Muscle layer of duodenum (tissue), 2 donors: ENCODE results near the gene TTL.
A peak's percentile ranks its signal among the peaks of the same experiment; 100 is the strongest.
"Not testable (repeated sequence)": the region's sequence is repeated elsewhere in the genome, so short reads cannot be mapped to it uniquely, and the experiment has no call there.

Experiments
- H3K27ac ChIP-seq: one replicate; pipeline ENCODE4 v1.7.0; 2013; ENCODE audit warnings: mild to moderate bottlenecking, low read length
- H3K27me3 ChIP-seq: one replicate; pipeline ENCODE4 v1.7.0; 2013; ENCODE audit warnings: low read depth, mild to moderate bottlenecking, control low read depth, low read length
- H3K36me3 ChIP-seq, 2 donors: one replicate each; pipeline ENCODE4 v1.7.0; 2013; ENCODE audit warnings: low read length in 2 of 2, control low read depth in 1 of 2, mild to moderate bottlenecking in 1 of 2; ENCODE audit not compliant: insufficient read depth in 2 of 2, control insufficient read depth in 1 of 2
- H3K4me1 ChIP-seq, 2 donors: one replicate each; pipeline ENCODE4 v1.7.0; 2013; ENCODE audit warnings: low read length in 2 of 2, mild to moderate bottlenecking in 2 of 2, control low read depth in 1 of 2, moderate library complexity in 1 of 2; ENCODE audit not compliant: insufficient read depth in 2 of 2, control insufficient read depth in 1 of 2
- H3K4me3 ChIP-seq, 2 donors: one replicate each; pipeline ENCODE4 v1.7.0; 2013; ENCODE audit warnings: low read length in 2 of 2, low read depth in 1 of 2, mild to moderate bottlenecking in 1 of 2
- H3K9me3 ChIP-seq, 2 donors: one replicate each; pipeline ENCODE4 v1.7.0; 2013; ENCODE audit warnings: low read length in 2 of 2, control low read depth in 1 of 2, mild to moderate bottlenecking in 1 of 2; ENCODE audit not compliant: control insufficient read depth in 1 of 2
- donor health status: healthy.

TTL gene

DNA sequence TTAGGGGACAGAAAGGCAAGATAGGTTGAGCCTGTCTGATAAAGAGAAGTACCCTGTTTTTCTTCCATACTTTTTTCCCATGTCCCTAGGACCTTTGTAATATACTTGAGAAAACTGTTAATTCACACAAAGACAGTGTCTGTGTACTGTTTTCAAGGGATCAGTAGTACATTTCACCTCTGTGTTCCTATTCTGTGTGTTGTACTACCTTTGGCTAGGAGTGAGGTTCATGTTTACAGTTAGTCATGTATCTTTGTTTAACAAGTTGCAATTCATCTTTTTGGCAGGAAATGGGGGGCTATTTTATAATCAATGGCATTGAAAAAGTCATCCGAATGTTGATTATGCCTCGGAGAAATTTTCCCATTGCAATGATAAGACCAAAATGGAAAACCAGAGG, 67.0 kb downstream of the TTL start:
- Histone ChIP-seq H3K27me3 (no peaks in the 10 kb centered on the region), H3K4me1 (no peaks in the 10 kb centered on the region), H3K4me3 (no peak overlapping the region), H3K36me3 (peaks cover 56 to 60% of the 10 kb centered on the region in 2 donors), H3K27ac (no peak overlapping the region), H3K9me3 (no peaks in the 10 kb centered on the region)

DNA sequence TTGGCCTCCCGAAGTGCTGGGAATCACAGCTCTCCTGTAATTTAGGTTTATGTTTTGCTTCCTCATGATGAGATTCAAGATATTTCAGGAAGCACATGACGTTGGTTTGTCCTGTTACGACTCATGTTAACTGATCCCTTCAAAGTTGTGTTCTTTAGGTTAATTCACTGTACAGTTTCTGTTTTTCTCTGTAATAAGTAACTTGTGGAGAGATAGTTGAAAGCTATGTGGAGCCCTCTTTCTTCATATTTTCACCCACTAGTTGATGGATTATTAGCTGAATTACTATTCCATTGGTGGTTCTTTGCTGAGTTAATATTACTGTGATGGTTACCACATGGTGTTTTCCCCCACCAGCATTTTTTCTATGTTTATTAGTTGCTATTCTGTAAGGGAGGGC, 84.1 kb downstream of the TTL start:
- H3K36me3 ChIP-seq = peaks cover 43 to 69% of the 10 kb centered on the region in 2 donors

DNA sequence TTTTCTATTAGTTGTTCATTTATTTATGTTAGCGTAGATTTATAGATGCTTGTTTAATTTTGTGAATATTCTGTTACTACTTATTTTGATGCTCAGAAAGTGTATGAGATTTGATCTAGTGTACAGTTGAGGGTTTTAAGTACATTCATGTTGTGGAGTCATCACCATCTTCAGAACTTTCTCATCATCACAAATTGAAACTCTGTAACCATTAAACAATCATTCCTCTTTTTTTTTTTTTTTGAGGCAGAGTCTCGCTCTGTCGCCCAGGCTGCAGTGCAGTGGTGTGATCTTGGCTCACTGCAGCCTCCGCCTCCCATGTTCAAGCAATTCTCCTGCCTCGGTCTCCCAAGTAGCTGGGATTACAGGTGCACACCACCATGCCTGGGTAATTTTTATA, 84.6 kb downstream of the TTL start:
- H3K27ac ChIP-seq, H3K9me3 ChIP-seq, H3K4me3 ChIP-seq, H3K4me1 ChIP-seq, H3K27me3 ChIP-seq: not testable (repeated sequence)
- peaks cover 43 to 69% of the 10 kb centered on the region in 2 donors for H3K36me3 ChIP-seq

More for the DNA sequence above, 84.1 kb downstream of the TTL start:
- H3K27ac ChIP-seq = no peak overlapping the region
- H3K4me1 ChIP-seq = no peaks in the 10 kb centered on the region
- no peaks in the 10 kb centered on the region for H3K27me3 ChIP-seq
- peaks cover 0 to 3% of the 10 kb centered on the region in 2 donors for H3K9me3 ChIP-seq
- H3K4me3 ChIP-seq = no peak overlapping the region

DNA sequence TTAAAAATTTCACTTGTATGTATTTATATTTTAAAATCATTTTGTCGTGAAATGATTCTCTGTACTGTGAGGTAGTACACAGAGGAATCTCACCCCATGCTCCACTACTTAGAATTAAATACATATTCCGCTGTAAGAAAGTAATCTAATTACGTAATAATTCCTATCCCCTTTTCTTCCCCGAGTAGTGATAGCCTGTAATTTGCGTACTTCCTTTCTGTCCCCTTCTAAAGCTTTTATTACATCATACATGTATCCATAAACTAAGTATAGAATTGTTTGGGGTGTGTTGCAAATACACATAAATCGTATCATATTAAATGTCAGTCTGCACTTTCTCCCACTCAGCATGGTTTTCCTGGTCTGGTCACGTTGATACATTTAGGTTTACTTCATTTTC, 90.0 kb downstream of the TTL start:
- Histone ChIP-seq H3K36me3 (peaks cover 69 to 93% of the 10 kb centered on the region in 2 donors), H3K27me3 (no peaks in the 10 kb centered on the region), H3K27ac (no peak overlapping the region), H3K4me1 (no peaks in the 10 kb centered on the region), H3K9me3 (peaks cover 0 to 3% of the 10 kb centered on the region in 2 donors), H3K4me3 (no peak overlapping the region)

DNA sequence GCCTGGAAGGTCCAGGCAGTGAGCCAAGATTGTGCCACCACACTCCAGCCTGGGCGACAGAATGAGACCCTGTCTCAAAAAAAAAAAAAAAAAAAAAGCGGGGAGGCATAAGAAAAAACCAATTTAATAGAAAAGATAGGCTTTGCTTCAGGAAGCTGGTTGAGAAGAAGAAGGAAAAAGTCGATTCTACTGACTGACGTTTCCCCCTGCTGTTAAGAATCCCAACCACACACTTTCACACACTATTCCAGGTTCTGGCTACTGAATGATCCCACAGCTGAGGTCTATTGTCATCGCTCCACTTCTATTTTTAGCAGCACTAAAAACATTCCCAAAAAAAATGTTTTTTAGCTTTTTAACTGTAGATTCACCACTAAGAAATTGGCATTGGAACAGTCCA, 95.8 kb downstream of the TTL start:
- Histone ChIP-seq H3K4me3 (no peak overlapping the region), H3K27ac (no peak overlapping the region), H3K36me3 (peaks cover 26 to 39% of the 10 kb centered on the region in 2 donors), H3K27me3 (no peaks in the 10 kb centered on the region), H3K9me3 (no peaks in the 10 kb centered on the region), H3K4me1 (no peaks in the 10 kb centered on the region)

DNA sequence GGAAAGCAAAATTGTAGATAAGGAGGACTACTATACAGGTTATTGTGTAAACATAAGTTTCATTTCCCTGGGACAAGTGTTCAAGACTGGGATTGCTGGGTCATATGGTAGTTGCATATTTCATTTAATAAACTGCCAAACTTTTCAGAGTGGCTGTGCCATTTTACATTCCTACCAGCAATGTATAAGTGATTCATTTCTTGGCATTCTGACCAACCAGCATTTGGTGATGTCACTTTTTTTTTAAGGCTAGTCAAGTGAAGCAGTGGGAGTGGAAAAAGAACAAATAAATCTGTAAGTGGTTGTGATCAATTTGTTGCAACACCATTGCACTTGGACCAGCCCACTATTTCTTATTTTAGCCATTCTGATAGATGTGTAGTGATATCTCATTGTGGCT, 97.3 kb downstream of the TTL start:
- H3K27me3 ChIP-seq = no peaks in the 10 kb centered on the region
- peaks cover 18 to 24% of the 10 kb centered on the region in 2 donors for H3K36me3 ChIP-seq
- H3K27ac ChIP-seq = no peak overlapping the region
- H3K9me3 ChIP-seq = no peaks in the 10 kb centered on the region
- H3K4me3 ChIP-seq = no peak overlapping the region
- H3K4me1 ChIP-seq = peaks cover 0 to 4% of the 10 kb centered on the region in 2 donors

DNA sequence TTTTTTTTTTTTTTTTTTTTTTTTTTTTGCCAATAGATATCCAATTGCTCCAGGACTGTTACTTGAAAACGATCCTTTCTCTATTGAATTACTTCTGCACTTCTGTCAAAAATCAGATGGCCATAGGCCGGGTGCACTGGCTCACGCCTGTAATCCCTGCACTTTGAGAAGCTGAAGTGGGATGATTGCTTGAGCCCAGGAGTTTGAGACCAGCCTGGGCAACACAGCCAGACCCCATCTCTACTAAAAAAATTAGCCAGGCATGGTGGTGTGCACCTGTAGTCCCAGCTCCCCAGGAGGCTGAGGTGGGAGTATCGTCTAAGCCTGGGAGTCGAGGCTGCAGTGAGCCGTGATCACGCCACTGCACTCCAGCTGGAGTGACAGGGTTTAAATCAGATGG, 98.1 kb downstream of the TTL start:
- H3K4me3 ChIP-seq = no peak overlapping the region
- no peaks in the 10 kb centered on the region for H3K9me3 ChIP-seq
- no peaks in the 10 kb centered on the region for H3K27me3 ChIP-seq
- no peak overlapping the region for H3K27ac ChIP-seq
- peaks cover 14 to 16% of the 10 kb centered on the region in 2 donors for H3K36me3 ChIP-seq
- H3K4me1 ChIP-seq = peaks cover 4% of the 10 kb centered on the region in 2 donors

DNA sequence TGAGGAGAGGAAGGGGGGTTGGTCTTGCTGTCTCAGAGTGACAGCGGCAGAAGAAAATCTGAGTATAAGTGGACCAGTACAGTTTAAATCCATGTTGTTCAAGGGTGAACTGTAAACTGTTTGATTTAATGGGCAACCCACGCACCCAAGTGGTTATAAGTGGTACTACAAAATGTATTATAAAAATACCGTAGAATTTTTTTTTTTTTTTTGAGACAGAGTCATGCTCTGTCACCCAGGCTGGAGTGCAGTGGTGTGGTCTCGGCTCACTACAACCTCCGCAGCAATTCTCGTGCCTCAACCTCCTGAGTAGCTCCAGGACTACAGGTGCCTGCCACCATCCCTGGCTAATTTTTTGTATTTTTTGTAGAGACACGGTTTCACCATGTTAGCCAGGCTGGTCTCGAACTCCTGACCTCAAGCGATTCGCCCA, 100.4 kb downstream of the TTL start:
- peaks cover 11 to 13% of the 10 kb centered on the region in 2 donors for H3K36me3 ChIP-seq
- no peaks in the 10 kb centered on the region for H3K9me3 ChIP-seq
- H3K4me3 ChIP-seq = no peak overlapping the region
- H3K27ac ChIP-seq = no peak overlapping the region
- H3K4me1 ChIP-seq = peaks cover 7 to 20% of the 10 kb centered on the region in 2 donors
- H3K27me3 ChIP-seq = no peaks in the 10 kb centered on the region

DNA sequence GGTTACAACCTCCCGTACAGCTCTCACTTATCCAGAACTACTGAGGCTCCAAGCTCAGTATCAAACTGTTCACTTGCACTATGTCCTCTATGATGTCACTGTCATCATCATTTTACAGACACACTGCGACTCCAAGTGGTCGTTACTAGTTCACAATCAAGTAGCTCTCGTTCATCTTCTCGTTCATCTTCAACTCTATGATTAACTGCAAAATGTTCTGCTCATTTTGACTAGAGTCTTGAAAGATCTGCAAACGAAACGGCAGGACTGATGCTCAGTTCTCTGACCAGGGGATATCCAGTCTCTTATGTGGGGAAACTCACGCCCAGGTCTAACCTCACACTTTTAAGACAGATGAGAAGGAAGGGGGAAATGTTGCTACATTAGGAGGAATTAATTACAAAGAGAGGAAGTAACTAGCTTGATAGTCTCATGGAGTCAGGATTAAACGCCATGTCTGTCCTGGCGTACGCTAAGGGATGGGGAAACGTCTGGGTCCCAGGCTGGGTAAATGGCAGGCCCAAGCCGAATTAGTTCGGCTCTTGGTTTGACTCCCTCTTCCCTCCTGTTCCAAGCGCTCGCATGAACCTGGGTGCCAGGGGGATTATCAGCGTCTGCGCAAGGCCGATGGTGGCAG, 101.7 kb downstream of the TTL start:
- H3K27ac ChIP-seq = peak overlapping the region; percentile 97
- peaks cover 18 to 23% of the 10 kb centered on the region in 2 donors for H3K36me3 ChIP-seq
- H3K4me3 ChIP-seq = peak overlapping the region; percentile 64 to 77
- H3K9me3 ChIP-seq = no peaks in the 10 kb centered on the region
- H3K4me1 ChIP-seq = peaks cover 7 to 20% of the 10 kb centered on the region in 2 donors
- no peaks in the 10 kb centered on the region for H3K27me3 ChIP-seq

DNA sequence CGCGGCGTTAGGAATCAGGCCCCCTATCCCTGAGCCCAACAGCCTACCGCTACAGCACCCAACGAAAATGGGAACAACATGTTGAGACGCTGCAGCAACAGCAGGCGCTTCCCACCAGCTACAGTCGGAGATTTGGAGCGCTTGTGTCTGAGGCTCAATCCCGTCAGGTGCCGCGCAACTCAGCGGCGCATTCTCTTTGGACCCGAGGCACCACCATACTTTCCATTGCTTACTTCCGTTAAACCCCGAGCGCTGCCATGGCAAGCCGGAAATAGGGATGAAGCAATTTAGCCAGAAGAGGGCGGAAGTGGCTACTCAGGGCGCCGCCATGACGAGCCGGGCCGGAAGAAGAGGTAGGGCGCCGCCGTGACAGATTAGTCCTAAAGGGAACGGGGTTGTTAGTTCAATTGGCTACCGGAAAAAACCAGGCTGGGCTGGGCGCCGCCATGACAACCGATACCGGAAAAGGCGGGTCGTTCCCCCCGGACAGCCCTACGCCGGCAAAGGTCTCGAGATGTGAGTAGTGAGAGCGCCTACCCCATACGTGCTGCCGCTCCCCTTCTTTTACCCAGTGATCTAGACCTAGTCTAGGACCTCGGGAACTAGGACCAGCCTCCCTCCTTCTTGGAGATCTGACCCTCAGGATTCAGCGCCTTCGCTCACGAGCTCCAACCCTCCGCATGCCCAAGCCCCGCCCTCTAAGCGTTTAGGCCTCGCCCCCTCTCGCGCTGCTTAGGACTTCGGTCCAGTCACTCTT, 102.4 kb downstream of the TTL start, which contains the start of gene CHCHD5:
TSS of gene CHCHD5 (plus strand) at position 476 of the 757 bp plus-strand sequence. CDS start at position 515, 39 bp downstream.
- H3K36me3 ChIP-seq = peaks cover 18 to 27% of the 10 kb centered on the region in 2 donors
- no peaks in the 10 kb centered on the region for H3K27me3 ChIP-seq
- H3K27ac ChIP-seq = peak within 1 kb of the TSS; percentile 97
- H3K4me3 ChIP-seq = peak within 1 kb of the TSS; percentile 64 to 77
- H3K4me1 ChIP-seq = peaks cover 7 to 20% of the 10 kb centered on the region in 2 donors
- H3K9me3 ChIP-seq = no peaks in the 10 kb centered on the region

DNA sequence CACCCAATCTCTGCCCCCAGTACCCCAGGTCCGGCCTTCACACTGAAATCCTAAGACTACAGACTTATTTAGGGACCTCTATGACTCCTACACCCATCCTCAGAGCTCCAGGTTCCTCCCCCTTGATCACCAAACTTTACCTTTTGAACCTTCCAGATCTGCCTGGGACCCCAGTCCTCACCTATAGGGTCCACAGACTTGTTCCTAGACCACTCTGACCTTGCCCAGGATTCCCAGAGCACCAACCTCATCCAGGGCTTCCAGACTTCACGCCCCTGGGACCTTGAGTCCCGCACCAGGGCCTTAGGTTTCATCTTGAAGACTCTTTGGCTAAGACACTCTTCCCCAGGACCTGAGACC, 102.9 kb downstream of the TTL start:
- peak overlapping the region; percentile 97 for H3K27ac ChIP-seq

More for the DNA sequence above, 102.9 kb downstream of the TTL start:
- H3K27me3 ChIP-seq = no peaks in the 10 kb centered on the region
- peaks cover 7 to 20% of the 10 kb centered on the region in 2 donors for H3K4me1 ChIP-seq
- no peaks in the 10 kb centered on the region for H3K9me3 ChIP-seq
- peaks cover 18 to 27% of the 10 kb centered on the region in 2 donors for H3K36me3 ChIP-seq
- H3K4me3 ChIP-seq = peak overlapping the region; percentile 64 to 77
